GM12891 (cell line): Measurements from ENCODE around the gene NOTCH4. TPM values are rescaled to one million over a fixed set of nuclear protein-coding genes. Genes with fewer than 3 reads are reported as not detected.
"Not testable (repeated sequence)": the region's sequence is repeated elsewhere in the genome, so short reads cannot be mapped to it uniquely, and the experiment has no call there.

Experiments
- DNase-seq: peaks from one replicate; pipeline ENCODE4 v3.0.0; 2011; ENCODE audit warnings: low spot score; ENCODE audit not compliant: insufficient read length
- FAIRE-seq: peaks from 2 replicates; lab custom pipeline; 2011; peaks lifted over from hg19 to GRCh38; lab: Jason Lieb, UNC
- PAX5 ChIP-seq: IDR thresholded peaks from 2 replicates; pipeline ENCODE4 v1.6.1; 2011; ENCODE audit warnings: low read length, moderate library complexity, mild to moderate bottlenecking; ENCODE audit not compliant: insufficient read depth, severe bottlenecking
- POLR2A ChIP-seq: IDR thresholded peaks from 2 replicates; pipeline ENCODE4 v1.6.1; 2011; ENCODE audit warnings: low read depth, low read length, control low read depth
- POLR2AphosphoS5 ChIP-seq: IDR thresholded peaks from 2 replicates; pipeline ENCODE4 v1.6.1; 2011; ENCODE audit warnings: low read depth, low read length, control low read depth
- POU2F2 ChIP-seq: IDR thresholded peaks from 2 replicates; pipeline ENCODE4 v1.6.1; 2011; ENCODE audit warnings: low read depth, mild to moderate bottlenecking, control low read depth, low read length, moderate library complexity
- SPI1 ChIP-seq: IDR thresholded peaks from 2 replicates; pipeline ENCODE4 v1.6.1; 2011; ENCODE audit warnings: low read depth, low read length, control low read depth
- TAF1 ChIP-seq: IDR thresholded peaks from 2 replicates; pipeline ENCODE4 v1.6.1; 2011; ENCODE audit warnings: low read depth, low read length, control low read depth
- polyA plus RNA-seq: library from polyadenylated mRNA; unstranded; fragments of >200 nt; gene quantifications from one replicate; pipeline ENCODE4 v1.2.1, GENCODE V29; 2012; ENCODE audit warnings: low read depth, missing spikeins, inconsistent platforms; ENCODE audit not compliant: missing spikeins

NOTCH4 gene
- polyA plus RNA-seq: 0.80 TPM

- FAIRE-seq: peak; percentile 16
- DNase-seq: no peak
- TF ChIP-seq POLR2A (no peak), SPI1 (no peak), POU2F2 (no peak), TAF1 (no peak), PAX5 (no peak), POLR2AphosphoS5 (no peak)
These were observed at the start of gene NOTCH4 for GRCh38 chr6:32223258-32224235. Gene NOTCH4, minus strand, starts transcription at chr6:32224067. Its CDS starts 139 bp downstream, at chr6:32223928.

- DNase-seq: no peak
- no peak for TF ChIP-seq TAF1
- TF ChIP-seq SPI1: peak; percentile 85
- no peak for FAIRE-seq
These were observed 47.6 kb upstream of the NOTCH4 start for GRCh38 chr6:32271429-32271828.

DNA sequence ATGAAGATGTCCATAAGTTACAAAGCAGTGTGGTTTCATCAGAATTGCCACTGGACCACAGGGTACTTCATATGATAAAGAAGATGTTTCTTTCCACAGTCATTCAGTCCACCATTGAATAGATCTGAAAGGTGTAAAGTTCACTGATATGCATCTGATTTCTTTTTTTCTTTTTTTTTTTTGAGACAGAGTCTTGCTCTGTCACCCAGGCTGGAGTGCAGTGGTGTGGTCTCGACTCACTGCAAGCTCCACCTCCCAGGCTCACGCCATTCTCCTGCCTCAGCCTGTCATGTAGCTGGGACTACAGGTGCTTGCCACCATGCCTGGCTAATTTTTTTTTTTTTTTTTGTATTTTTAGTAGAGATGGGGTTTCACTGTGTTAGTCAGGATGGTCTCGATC lies 44.6 kb upstream of the NOTCH4 start:
- not testable (repeated sequence) for DNase-seq, FAIRE-seq

DNA sequence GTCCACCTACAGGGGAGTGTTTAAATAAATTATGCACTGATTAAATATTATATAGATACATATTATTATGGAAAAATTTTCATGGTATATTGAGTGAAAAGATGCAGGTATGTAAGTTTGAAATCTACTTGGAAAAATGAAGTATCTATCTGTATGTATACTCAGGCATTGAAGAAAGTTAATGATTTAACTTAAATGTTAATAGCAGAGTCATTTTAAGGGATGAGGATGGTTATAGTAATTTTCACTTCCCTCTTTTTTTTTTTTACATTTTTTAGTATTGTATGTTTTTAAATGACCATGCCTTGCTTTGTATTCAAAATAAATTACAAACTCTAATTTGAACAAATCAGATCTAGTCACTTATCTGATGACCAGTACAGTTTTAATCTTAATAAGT lies 43.2 kb upstream of the NOTCH4 start:
- DNase-seq: no peak
- TF ChIP-seq SPI1 (peak; percentile 37; the same call in 1 of the 2 replicates), PAX5 (no peak)
- no peak for FAIRE-seq

GRCh38 chr6:32257262-32257661 lies 33.4 kb upstream of the NOTCH4 start:
- DNase-seq, FAIRE-seq: not testable (repeated sequence)

DNA sequence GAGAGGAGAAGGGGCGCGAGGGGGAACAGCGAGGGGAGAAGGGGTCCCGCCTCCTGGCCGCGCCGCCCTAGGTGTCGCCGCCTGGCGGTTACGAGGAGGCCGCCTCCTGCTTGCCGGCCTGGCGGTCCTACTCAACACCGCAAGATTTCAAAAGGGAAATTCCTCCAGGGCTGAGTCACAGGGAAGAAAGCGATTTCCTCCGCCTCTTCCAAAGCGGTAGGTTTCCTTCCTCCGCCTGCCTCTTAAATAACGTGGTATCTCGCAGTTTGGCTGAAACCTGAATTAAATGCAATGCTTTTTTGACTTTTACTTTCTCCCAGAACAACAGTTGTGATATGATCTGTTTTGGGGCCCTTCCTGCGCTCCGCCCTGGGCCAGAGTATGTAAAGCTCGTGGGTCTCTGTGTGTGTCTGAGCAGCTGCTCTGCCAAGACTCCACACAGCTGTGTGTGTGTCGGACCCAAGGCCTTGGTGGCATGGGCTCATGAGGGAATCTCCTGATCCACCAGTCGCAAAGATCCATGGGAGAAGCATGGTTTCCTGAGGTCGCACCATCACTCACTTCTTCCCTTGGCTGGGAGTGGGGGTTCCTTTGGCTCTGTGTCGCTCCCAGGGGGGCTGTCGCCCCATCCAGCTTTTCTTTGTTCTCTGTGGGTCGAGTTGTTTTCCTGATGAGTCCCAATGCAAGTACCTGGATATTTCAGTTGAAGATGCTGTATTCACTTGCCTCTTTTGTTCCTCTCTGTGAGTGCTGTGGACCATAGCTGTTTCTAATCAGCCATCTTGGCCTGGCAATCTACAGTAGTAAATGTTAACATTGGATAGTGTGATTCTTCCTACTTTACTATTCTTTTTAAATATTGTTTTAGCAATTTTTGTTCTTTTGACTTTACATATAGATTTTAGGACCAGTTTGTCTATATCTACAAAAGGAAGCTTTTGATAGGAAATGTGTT lies 31.6 kb upstream of the NOTCH4 start:
- DNase-seq (no peak), FAIRE-seq (peak; percentile 86)
- TF ChIP-seq POLR2A: no peak
- no peak for TF ChIP-seq SPI1
- TF ChIP-seq POLR2AphosphoS5: no peak
- no peak for TF ChIP-seq PAX5
- TF ChIP-seq TAF1: no peak
- TF ChIP-seq POU2F2: no peak

- TF ChIP-seq PAX5 (no peak), POU2F2 (no peak), POLR2A (no peak), POLR2AphosphoS5 (no peak), TAF1 (no peak)
- DNase-seq (no peak), FAIRE-seq (peak; percentile 26)
These were observed 30.9 kb upstream of the NOTCH4 start for GRCh38 chr6:32254761-32255198.

- peak; percentile 84 for FAIRE-seq
- no peak for DNase-seq
- TF ChIP-seq POLR2AphosphoS5: no peak
- TF ChIP-seq SPI1: peak; percentile 92
- TF ChIP-seq POU2F2: no peak
- TF ChIP-seq PAX5: no peak
These were observed 28.6 kb upstream of the NOTCH4 start for GRCh38 chr6:32252331-32253009.

DNA sequence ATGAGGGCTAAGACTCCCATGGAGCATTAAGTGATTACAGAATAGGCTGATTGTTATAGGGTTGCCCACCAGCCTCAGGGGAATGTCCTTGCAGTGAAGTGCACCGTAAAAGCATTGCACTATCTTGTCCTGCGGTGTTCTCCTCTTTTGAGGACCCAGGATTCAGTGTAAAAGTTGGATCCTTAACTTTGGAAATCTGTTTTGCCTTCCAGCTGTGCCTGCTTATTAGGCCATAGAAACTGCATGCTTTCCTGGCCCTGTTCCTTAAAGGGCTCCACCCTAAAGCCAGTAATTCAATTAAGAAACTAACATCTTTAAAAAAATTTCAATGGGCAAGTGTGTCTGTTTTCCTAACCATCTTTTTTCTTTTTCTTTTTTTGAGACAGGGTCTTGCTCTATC lies 25.4 kb upstream of the NOTCH4 start:
- DNase-seq: no peak
- no peak for TF ChIP-seq POLR2A
- no peak for TF ChIP-seq POLR2AphosphoS5
- no peak for TF ChIP-seq PAX5
- no peak for TF ChIP-seq TAF1
- TF ChIP-seq POU2F2: no peak
- no peak for TF ChIP-seq SPI1
- no peak for FAIRE-seq

- TF ChIP-seq TAF1 (no peak), POLR2A (no peak), PAX5 (no peak), POU2F2 (no peak), SPI1 (no peak), POLR2AphosphoS5 (no peak)
- FAIRE-seq: no peak
- DNase-seq: no peak
These were observed 23.5 kb upstream of the NOTCH4 start for GRCh38 chr6:32247401-32247800.
